WTC11 (cell line): ENCODE results near the gene PHF21B. TPM values are rescaled to one million over a fixed set of nuclear protein-coding genes. Genes with fewer than 3 reads are reported as not detected.

ENCODE experiments used
- ATAC-seq: fragments of 200-7000 bp; cut with Tn5 transposase; 2 replicates; pipeline ENCODE4 v1.10.0; 2021; ENCODE audit warnings: mild to moderate bottlenecking, moderate library complexity
- CTCF ChIA-PET: fragments of 300-600 bp; sonication (Branson Sonifier 250); formaldehyde crosslinking; loops from one replicate; lab custom pipeline; 2021; ENCODE audit warnings: antibody characterized with exemption; lab: Charles Lee
- POLR2A ChIA-PET: fragments of 350-600 bp; sonication (Branson Sonifier 250); formaldehyde crosslinking; loops from one replicate; lab custom pipeline; 2021; ENCODE audit warnings: antibody characterized with exemption; lab: Charles Lee
- DNase-seq: peaks from one replicate; pipeline ENCODE4 v3.0.0; 2021; ENCODE audit warnings: low spot score
- H3K27ac Mint-ChIP-seq: 2 replicates; pipeline ENCODE4 v1.8.0; 2021; ENCODE audit warnings: mixed read lengths
- H3K27me3 Mint-ChIP-seq: 2 replicates; pipeline ENCODE4 v1.8.0; 2021; ENCODE audit warnings: low read depth, mild to moderate bottlenecking, moderate library complexity, mixed read lengths
- H3K36me3 Mint-ChIP-seq: 2 replicates; pipeline ENCODE4 v1.8.0; 2021; ENCODE audit warnings: mixed read lengths
- H3K4me1 Mint-ChIP-seq: 2 replicates; pipeline ENCODE4 v1.8.0; 2022; ENCODE audit warnings: mixed read lengths
- H3K4me3 Mint-ChIP-seq: 2 replicates; pipeline ENCODE4 v1.8.0; 2021; ENCODE audit warnings: mild to moderate bottlenecking, moderate library complexity, mixed read lengths
- H3K9me3 Mint-ChIP-seq: 2 replicates; pipeline ENCODE4 v1.8.0; 2021; ENCODE audit warnings: mixed read lengths
- GRHL2 ChIP-seq: fragments of 250-450 bp; sonication (Bioruptor Pico); IDR thresholded peaks from 2 replicates; pipeline ENCODE4 v1.8.0; 2022; ENCODE audit warnings: mild to moderate bottlenecking, moderate library complexity; ENCODE audit not compliant: insufficient replicate concordance, severe bottlenecking
- KAT7 ChIP-seq: sonication (generic); formaldehyde crosslinking; IDR thresholded peaks from 2 replicates; pipeline ENCODE4 v1.8.1; 2023; ENCODE audit warnings: missing genetic modification reagents, mild to moderate bottlenecking, borderline replicate concordance
- MXD4 ChIP-seq: fragments of 250-450 bp; sonication (Bioruptor Pico); IDR thresholded peaks from 2 replicates; pipeline ENCODE4 v1.8.0; 2021; ENCODE audit warnings: mild to moderate bottlenecking, moderate library complexity, borderline replicate concordance
- NFATC4 ChIP-seq: fragments of 250-450 bp; sonication (Bioruptor Pico); IDR thresholded peaks from 2 replicates; pipeline ENCODE4 v1.9.0; 2021; ENCODE audit warnings: mild to moderate bottlenecking
- NR1H2 ChIP-seq: sonication (generic); formaldehyde crosslinking; IDR thresholded peaks from 2 replicates; pipeline ENCODE4 v1.9.0; 2021; ENCODE audit warnings: mild to moderate bottlenecking, moderate library complexity, missing genetic modification reagents
- NR2C2 ChIP-seq: sonication (generic); formaldehyde crosslinking; IDR thresholded peaks from 2 replicates; pipeline ENCODE4 v1.8.0; 2022; ENCODE audit warnings: mild to moderate bottlenecking, missing genetic modification reagents
- RORB ChIP-seq: fragments of 250-450 bp; sonication (Bioruptor Pico); IDR thresholded peaks from 2 replicates; pipeline ENCODE4 v1.9.0; 2021; ENCODE audit warnings: mild to moderate bottlenecking
- TEAD1 ChIP-seq: sonication (generic); formaldehyde crosslinking; IDR thresholded peaks from 2 replicates; pipeline ENCODE4 v1.8.0; 2022; ENCODE audit warnings: mild to moderate bottlenecking, missing genetic modification reagents
- TEAD4 ChIP-seq: sonication (generic); formaldehyde crosslinking; IDR thresholded peaks from 2 replicates; pipeline ENCODE4 v1.8.0; 2022; ENCODE audit warnings: mild to moderate bottlenecking, missing genetic modification reagents
- ZNF138 ChIP-seq: sonication (generic); formaldehyde crosslinking; conservative IDR thresholded peaks from 2 replicates; pipeline ENCODE4 v1.8.1; 2022; ENCODE audit warnings: mild to moderate bottlenecking, moderate library complexity, missing genetic modification reagents
- ZNF263 ChIP-seq: sonication (generic); formaldehyde crosslinking; IDR thresholded peaks from 2 replicates; pipeline ENCODE4 v1.8.1; 2022; ENCODE audit warnings: low read depth, mild to moderate bottlenecking, moderate library complexity, missing genetic modification reagents
- total RNA-seq: library from RNA; stranded (reverse); gene quantifications from 3 replicates; pipeline ENCODE4 v1.2.3, GENCODE V29; 2021
- TF ChIP-seq, protein P1 (sequence below): sonication (generic); formaldehyde crosslinking; IDR thresholded peaks from 2 replicates; pipeline ENCODE4 v1.8.0; 2022; ENCODE audit warnings: mild to moderate bottlenecking, missing genetic modification reagents
- TF ChIP-seq, protein P2 (sequence below): fragments of 250-450 bp; sonication (Bioruptor Pico); conservative IDR thresholded peaks from 2 replicates; pipeline ENCODE4 v1.9.0; 2021; ENCODE audit warnings: mild to moderate bottlenecking
- TF ChIP-seq, protein P3 (sequence below): sonication (generic); formaldehyde crosslinking; IDR thresholded peaks from 2 replicates; pipeline ENCODE4 v1.8.1; 2023; ENCODE audit warnings: mild to moderate bottlenecking, missing genetic modification reagents, moderate library complexity
- TF ChIP-seq, protein P4 (sequence below): sonication (generic); formaldehyde crosslinking; IDR thresholded peaks from 2 replicates; pipeline ENCODE4 v1.8.1; 2023; ENCODE audit warnings: mild to moderate bottlenecking, missing genetic modification reagents, borderline replicate concordance
- TF ChIP-seq, protein P5 (sequence below): fragments of 250-450 bp; sonication (Bioruptor Pico); IDR thresholded peaks from 2 replicates; pipeline ENCODE4 v1.9.0; 2021; ENCODE audit warnings: mild to moderate bottlenecking
- TF ChIP-seq, protein P6 (sequence below): sonication (generic); formaldehyde crosslinking; IDR thresholded peaks from 2 replicates; pipeline ENCODE4 v1.8.0; 2023; ENCODE audit warnings: mild to moderate bottlenecking, missing genetic modification reagents

Gene PHF21B
- total RNA-seq, 1 experiment from 2014 or later: 107 TPM

DNA sequence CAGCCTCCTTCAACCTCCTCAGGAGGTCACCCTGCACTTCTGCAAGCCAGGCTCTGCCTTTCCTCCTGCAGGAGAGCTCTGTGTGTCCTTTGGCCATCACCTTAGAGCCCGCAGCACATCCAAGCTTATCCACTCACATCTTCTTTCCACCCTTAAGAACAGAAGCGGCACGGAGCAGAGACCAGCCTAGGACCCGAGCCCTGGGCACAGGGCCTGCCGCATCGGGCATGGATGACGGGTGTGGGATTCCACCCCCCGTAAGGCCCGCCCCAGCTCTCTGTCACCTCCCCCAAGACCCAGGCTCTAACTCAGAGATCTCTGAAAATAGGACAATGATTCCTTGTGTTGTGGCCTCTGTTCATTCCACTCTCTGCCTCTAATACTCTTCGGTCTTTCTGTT lies 42.1 kb upstream of the PHF21B start (continued):
- TF ChIP-seq, protein P1, sequence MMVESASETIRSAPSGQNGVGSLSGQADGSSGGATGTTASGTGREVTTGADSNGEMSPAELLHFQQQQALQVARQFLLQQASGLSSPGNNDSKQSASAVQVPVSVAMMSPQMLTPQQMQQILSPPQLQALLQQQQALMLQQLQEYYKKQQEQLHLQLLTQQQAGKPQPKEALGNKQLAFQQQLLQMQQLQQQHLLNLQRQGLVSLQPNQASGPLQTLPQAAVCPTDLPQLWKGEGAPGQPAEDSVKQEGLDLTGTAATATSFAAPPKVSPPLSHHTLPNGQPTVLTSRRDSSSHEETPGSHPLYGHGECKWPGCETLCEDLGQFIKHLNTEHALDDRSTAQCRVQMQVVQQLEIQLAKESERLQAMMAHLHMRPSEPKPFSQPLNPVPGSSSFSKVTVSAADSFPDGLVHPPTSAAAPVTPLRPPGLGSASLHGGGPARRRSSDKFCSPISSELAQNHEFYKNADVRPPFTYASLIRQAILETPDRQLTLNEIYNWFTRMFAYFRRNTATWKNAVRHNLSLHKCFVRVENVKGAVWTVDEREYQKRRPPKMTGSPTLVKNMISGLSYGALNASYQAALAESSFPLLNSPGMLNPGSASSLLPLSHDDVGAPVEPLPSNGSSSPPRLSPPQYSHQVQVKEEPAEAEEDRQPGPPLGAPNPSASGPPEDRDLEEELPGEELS (CRISPR knock-in tag): no peak
- TF ChIP-seq ZNF263 (CRISPR knock-in tag) (no peak), GRHL2 (CRISPR knock-in tag) (no peak), NFATC4 (CRISPR knock-in tag) (no peak), NR1H2 (CRISPR knock-in tag) (no peak)
- TF ChIP-seq, protein P2, sequence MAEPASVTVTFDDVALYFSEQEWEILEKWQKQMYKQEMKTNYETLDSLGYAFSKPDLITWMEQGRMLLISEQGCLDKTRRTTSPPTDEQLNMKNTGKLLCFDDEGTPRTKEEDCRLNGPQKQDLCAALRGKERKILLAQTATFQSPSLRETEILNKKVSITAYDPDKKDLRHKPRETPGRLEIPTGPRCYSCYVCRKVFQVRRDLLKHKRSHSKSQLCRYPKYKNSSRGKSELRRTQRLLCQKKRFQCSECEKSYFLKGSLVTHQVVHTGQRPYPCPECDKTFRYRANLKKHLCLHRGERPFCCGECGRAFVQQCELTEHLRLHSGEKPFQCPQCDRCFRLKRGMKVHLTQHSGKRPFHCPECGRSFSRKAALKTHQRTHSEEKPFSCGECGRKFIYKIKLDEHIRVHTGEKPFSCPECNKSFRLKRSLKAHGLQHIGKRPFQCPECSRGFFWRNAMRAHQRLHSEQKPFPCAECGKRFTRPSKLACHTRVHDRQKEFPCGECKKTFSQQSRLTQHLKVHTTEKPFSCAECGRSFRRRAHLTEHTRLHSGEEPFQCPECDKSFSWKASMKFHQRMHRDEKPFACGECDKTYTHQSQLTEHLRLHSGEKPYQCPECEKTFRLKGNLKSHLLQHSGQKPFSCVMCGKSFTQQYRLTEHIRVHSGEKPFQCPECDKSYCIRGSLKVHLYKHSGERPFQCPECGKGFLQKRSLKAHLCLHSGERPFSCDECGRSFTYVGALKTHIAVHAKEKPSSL (CRISPR knock-in tag): no peak
- TF ChIP-seq, all 79 proteins: peak for 0

DNA sequence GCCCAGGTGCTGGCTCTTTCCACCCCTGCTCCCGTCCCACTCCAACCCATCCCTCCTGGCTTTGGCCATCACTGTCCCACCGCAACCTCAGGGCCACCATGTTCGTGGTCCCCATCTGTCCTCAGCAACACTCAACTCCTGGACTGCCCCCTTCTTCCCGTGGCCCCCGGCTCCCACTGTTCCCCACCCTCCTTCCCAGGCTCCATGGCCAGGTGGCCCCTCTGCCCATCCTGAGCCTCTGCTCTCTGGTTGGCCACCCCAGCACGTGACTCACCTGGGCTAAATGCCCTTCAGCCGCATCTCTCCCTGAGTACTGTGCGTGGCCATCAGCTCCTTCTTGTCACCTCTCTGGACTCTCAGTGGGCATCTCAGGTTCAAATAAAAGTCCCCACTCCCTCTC lies 41.6 kb upstream of the PHF21B start:
- Mint-ChIP-seq H3K9me3 (peaks cover 18% of the 10 kb centered on the region), H3K4me3 (no peak overlapping the region), H3K36me3 (peaks cover 11% of the 10 kb centered on the region), H3K27me3 (peaks cover 65% of the 10 kb centered on the region), H3K4me1 (peaks cover 33% of the 10 kb centered on the region), H3K27ac (no peak overlapping the region)
- CTCF ChIA-PET: no interaction called here
- POLR2A ChIA-PET: no interaction called here
- no peak for ATAC-seq
- TF ChIP-seq MXD4: no peak
- no peak for TF ChIP-seq TEAD4 (CRISPR knock-in tag)
- no peak for TF ChIP-seq TEAD1 (CRISPR knock-in tag)
- TF ChIP-seq NR2C2 (CRISPR knock-in tag): no peak
- TF ChIP-seq, protein P3, sequence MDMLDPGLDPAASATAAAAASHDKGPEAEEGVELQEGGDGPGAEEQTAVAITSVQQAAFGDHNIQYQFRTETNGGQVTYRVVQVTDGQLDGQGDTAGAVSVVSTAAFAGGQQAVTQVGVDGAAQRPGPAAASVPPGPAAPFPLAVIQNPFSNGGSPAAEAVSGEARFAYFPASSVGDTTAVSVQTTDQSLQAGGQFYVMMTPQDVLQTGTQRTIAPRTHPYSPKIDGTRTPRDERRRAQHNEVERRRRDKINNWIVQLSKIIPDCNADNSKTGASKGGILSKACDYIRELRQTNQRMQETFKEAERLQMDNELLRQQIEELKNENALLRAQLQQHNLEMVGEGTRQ (CRISPR knock-in tag): no peak
- TF ChIP-seq, protein P4, sequence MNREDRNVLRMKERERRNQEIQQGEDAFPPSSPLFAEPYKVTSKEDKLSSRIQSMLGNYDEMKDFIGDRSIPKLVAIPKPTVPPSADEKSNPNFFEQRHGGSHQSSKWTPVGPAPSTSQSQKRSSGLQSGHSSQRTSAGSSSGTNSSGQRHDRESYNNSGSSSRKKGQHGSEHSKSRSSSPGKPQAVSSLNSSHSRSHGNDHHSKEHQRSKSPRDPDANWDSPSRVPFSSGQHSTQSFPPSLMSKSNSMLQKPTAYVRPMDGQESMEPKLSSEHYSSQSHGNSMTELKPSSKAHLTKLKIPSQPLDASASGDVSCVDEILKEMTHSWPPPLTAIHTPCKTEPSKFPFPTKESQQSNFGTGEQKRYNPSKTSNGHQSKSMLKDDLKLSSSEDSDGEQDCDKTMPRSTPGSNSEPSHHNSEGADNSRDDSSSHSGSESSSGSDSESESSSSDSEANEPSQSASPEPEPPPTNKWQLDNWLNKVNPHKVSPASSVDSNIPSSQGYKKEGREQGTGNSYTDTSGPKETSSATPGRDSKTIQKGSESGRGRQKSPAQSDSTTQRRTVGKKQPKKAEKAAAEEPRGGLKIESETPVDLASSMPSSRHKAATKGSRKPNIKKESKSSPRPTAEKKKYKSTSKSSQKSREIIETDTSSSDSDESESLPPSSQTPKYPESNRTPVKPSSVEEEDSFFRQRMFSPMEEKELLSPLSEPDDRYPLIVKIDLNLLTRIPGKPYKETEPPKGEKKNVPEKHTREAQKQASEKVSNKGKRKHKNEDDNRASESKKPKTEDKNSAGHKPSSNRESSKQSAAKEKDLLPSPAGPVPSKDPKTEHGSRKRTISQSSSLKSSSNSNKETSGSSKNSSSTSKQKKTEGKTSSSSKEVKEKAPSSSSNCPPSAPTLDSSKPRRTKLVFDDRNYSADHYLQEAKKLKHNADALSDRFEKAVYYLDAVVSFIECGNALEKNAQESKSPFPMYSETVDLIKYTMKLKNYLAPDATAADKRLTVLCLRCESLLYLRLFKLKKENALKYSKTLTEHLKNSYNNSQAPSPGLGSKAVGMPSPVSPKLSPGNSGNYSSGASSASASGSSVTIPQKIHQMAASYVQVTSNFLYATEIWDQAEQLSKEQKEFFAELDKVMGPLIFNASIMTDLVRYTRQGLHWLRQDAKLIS: no peak
- TF ChIP-seq, protein P5, sequence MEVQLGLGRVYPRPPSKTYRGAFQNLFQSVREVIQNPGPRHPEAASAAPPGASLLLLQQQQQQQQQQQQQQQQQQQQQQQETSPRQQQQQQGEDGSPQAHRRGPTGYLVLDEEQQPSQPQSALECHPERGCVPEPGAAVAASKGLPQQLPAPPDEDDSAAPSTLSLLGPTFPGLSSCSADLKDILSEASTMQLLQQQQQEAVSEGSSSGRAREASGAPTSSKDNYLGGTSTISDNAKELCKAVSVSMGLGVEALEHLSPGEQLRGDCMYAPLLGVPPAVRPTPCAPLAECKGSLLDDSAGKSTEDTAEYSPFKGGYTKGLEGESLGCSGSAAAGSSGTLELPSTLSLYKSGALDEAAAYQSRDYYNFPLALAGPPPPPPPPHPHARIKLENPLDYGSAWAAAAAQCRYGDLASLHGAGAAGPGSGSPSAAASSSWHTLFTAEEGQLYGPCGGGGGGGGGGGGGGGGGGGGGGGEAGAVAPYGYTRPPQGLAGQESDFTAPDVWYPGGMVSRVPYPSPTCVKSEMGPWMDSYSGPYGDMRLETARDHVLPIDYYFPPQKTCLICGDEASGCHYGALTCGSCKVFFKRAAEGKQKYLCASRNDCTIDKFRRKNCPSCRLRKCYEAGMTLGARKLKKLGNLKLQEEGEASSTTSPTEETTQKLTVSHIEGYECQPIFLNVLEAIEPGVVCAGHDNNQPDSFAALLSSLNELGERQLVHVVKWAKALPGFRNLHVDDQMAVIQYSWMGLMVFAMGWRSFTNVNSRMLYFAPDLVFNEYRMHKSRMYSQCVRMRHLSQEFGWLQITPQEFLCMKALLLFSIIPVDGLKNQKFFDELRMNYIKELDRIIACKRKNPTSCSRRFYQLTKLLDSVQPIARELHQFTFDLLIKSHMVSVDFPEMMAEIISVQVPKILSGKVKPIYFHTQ (CRISPR knock-in tag): no peak
- TF ChIP-seq, protein P6, sequence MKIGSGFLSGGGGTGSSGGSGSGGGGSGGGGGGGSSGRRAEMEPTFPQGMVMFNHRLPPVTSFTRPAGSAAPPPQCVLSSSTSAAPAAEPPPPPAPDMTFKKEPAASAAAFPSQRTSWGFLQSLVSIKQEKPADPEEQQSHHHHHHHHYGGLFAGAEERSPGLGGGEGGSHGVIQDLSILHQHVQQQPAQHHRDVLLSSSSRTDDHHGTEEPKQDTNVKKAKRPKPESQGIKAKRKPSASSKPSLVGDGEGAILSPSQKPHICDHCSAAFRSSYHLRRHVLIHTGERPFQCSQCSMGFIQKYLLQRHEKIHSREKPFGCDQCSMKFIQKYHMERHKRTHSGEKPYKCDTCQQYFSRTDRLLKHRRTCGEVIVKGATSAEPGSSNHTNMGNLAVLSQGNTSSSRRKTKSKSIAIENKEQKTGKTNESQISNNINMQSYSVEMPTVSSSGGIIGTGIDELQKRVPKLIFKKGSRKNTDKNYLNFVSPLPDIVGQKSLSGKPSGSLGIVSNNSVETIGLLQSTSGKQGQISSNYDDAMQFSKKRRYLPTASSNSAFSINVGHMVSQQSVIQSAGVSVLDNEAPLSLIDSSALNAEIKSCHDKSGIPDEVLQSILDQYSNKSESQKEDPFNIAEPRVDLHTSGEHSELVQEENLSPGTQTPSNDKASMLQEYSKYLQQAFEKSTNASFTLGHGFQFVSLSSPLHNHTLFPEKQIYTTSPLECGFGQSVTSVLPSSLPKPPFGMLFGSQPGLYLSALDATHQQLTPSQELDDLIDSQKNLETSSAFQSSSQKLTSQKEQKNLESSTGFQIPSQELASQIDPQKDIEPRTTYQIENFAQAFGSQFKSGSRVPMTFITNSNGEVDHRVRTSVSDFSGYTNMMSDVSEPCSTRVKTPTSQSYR (CRISPR knock-in tag): no peak
- no peak for TF ChIP-seq KAT7 (CRISPR knock-in tag)
- no peak for TF ChIP-seq ZNF138 (CRISPR knock-in tag)
- no peak for TF ChIP-seq RORB
- no peak for DNase-seq
